Liver (tissue), 3 donors: ENCODE results near the gene PRRG2.

Experiments
- EGR1 ChIP-seq, 2 donors: IDR thresholded peaks; 2 replicates each; pipeline ENCODE4 v1.6.1; 2016 to 2018; ENCODE audit warnings: antibody characterized with exemption in 2 of 2, low read depth in 2 of 2
- FOXA1 ChIP-seq: IDR thresholded peaks from 2 replicates; pipeline ENCODE4 v1.6.1; 2016; ENCODE audit warnings: antibody characterized with exemption
- GABPA ChIP-seq, 2 donors: IDR thresholded peaks in 1 of 2; conservative IDR thresholded peaks in 1 of 2; 2 replicates each; pipeline ENCODE4 v1.6.1; 2016; ENCODE audit warnings: antibody characterized with exemption in 2 of 2, mild to moderate bottlenecking in 1 of 2, moderate library complexity in 1 of 2
- JUND ChIP-seq, 2 donors: IDR thresholded peaks; 2 replicates each; pipeline ENCODE4 v1.6.1; 2016; ENCODE audit warnings: antibody characterized with exemption in 2 of 2
- MAX ChIP-seq: IDR thresholded peaks from 2 replicates; pipeline ENCODE4 v1.6.1; 2016; ENCODE audit warnings: antibody characterized with exemption
- RAD21 ChIP-seq, 2 donors: IDR thresholded peaks; 2 replicates each; pipeline ENCODE4 v1.6.1; 2016; ENCODE audit warnings: antibody characterized with exemption in 2 of 2, mild to moderate bottlenecking in 2 of 2
- REST ChIP-seq: IDR thresholded peaks from 2 replicates; pipeline ENCODE4 v1.6.1; 2016; ENCODE audit warnings: antibody characterized with exemption, mild to moderate bottlenecking
- RXRA ChIP-seq, 2 donors: IDR thresholded peaks; 2 replicates each; pipeline ENCODE4 v1.6.1; 2017 to 2018; ENCODE audit warnings: antibody characterized with exemption in 2 of 2, mild to moderate bottlenecking in 1 of 2
- SP1 ChIP-seq: IDR thresholded peaks from 2 replicates; pipeline ENCODE4 v1.6.1; 2018; ENCODE audit warnings: antibody characterized with exemption, mild to moderate bottlenecking
- TAF1 ChIP-seq: conservative IDR thresholded peaks from 2 replicates; pipeline ENCODE4 v1.6.1; 2016; ENCODE audit warnings: antibody characterized with exemption, mild to moderate bottlenecking
- YY1 ChIP-seq: IDR thresholded peaks from 2 replicates; pipeline ENCODE4 v1.6.1; 2016; ENCODE audit warnings: antibody characterized with exemption, mild to moderate bottlenecking
- TF ChIP-seq, protein P1 (sequence below): fragments of 150-350 bp; IDR thresholded peaks from 2 replicates; pipeline ENCODE4 v1.5.1; 2017; ENCODE audit warnings: improper control_type of control experiment, low read depth, low read length; ENCODE audit not compliant: missing input control
- TF ChIP-seq, protein P2 (sequence below): IDR thresholded peaks from 2 replicates; pipeline ENCODE4 v1.6.1; 2016; ENCODE audit warnings: antibody characterized with exemption
- TF ChIP-seq, protein P3 (sequence below): IDR thresholded peaks from 2 replicates; pipeline ENCODE4 v1.6.1; 2016; ENCODE audit warnings: antibody characterized with exemption
- donor health status: healthy.
- donor health status: healthy.

DNA sequence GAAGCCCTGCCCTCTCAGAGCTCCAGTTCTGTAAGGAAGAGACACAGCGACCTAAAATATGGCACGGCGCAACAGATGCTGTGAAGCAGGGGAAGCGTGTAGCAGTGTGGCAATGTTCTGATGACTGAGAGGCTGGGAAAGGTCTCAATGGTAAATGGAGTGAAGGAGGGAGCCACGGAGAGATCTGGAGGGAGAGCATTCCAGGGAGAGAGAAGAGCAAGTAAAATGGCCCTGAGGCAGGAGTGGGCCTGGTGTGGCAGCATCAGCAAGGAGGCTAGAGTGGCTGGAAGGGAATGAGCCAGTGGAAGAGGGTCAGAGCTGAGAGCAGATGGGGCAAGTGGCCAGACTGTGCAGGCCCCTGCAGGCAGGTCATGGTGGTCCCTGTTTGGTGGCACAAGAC lies 37.0 kb upstream of the PRRG2 start:
- TF ChIP-seq TAF1 (no peak), REST (no peak), MAX (no peak), SP1 (no peak), EGR1 (IDR thresholded peaks at IDR 0.05; ENCODE audit: low read depth in 2 of 2) (no peak), YY1 (no peak), RXRA (IDR thresholded peaks at IDR 0.05) (no peak), RAD21 (IDR thresholded peaks at IDR 0.05) (no peak), JUND (IDR thresholded peaks at IDR 0.05) (no peak), GABPA (IDR thresholded peaks at IDR 0.05 in 1 of 2, conservative IDR thresholded peaks at IDR 0.05 in 1 of 2) (no peak), FOXA1 (no peak)
- TF ChIP-seq, protein P1, sequence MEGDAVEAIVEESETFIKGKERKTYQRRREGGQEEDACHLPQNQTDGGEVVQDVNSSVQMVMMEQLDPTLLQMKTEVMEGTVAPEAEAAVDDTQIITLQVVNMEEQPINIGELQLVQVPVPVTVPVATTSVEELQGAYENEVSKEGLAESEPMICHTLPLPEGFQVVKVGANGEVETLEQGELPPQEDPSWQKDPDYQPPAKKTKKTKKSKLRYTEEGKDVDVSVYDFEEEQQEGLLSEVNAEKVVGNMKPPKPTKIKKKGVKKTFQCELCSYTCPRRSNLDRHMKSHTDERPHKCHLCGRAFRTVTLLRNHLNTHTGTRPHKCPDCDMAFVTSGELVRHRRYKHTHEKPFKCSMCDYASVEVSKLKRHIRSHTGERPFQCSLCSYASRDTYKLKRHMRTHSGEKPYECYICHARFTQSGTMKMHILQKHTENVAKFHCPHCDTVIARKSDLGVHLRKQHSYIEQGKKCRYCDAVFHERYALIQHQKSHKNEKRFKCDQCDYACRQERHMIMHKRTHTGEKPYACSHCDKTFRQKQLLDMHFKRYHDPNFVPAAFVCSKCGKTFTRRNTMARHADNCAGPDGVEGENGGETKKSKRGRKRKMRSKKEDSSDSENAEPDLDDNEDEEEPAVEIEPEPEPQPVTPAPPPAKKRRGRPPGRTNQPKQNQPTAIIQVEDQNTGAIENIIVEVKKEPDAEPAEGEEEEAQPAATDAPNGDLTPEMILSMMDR: no peak
- TF ChIP-seq, protein P2, sequence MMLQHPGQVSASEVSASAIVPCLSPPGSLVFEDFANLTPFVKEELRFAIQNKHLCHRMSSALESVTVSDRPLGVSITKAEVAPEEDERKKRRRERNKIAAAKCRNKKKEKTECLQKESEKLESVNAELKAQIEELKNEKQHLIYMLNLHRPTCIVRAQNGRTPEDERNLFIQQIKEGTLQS: no peak
- TF ChIP-seq, protein P3, sequence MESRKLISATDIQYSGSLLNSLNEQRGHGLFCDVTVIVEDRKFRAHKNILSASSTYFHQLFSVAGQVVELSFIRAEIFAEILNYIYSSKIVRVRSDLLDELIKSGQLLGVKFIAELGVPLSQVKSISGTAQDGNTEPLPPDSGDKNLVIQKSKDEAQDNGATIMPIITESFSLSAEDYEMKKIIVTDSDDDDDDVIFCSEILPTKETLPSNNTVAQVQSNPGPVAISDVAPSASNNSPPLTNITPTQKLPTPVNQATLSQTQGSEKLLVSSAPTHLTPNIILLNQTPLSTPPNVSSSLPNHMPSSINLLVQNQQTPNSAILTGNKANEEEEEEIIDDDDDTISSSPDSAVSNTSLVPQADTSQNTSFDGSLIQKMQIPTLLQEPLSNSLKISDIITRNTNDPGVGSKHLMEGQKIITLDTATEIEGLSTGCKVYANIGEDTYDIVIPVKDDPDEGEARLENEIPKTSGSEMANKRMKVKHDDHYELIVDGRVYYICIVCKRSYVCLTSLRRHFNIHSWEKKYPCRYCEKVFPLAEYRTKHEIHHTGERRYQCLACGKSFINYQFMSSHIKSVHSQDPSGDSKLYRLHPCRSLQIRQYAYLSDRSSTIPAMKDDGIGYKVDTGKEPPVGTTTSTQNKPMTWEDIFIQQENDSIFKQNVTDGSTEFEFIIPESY: no peak
